HK-2 (cell line): Measurements from ENCODE around the gene GPR17.

Source experiments
- DNase-seq: peaks from one replicate; pipeline ENCODE4 v3.0.0-alpha.2; 2018; ENCODE audit not compliant: unreplicated experiment

GPR17 gene

DNA sequence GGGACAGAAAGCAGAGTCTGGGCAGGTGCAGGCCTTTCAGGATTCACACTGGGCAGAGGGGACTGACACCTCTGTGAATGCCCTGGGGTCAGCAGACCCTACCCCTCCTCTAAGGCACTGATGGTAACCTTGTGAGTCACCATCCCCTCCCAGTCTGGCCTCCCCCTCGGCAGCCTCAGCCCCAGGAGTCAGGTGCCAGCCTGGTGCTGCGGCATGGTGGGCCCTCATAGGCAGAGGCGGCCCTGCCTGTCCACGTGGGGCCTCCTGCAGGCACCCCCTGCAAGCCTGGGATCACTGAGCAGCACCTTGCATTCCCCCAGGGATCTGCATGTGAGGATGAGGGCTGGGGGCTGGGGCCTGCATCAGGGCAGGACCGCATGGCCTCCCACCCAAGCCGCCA is 4.8 kb upstream of the GPR17 start:
- no peak for DNase-seq

DNA sequence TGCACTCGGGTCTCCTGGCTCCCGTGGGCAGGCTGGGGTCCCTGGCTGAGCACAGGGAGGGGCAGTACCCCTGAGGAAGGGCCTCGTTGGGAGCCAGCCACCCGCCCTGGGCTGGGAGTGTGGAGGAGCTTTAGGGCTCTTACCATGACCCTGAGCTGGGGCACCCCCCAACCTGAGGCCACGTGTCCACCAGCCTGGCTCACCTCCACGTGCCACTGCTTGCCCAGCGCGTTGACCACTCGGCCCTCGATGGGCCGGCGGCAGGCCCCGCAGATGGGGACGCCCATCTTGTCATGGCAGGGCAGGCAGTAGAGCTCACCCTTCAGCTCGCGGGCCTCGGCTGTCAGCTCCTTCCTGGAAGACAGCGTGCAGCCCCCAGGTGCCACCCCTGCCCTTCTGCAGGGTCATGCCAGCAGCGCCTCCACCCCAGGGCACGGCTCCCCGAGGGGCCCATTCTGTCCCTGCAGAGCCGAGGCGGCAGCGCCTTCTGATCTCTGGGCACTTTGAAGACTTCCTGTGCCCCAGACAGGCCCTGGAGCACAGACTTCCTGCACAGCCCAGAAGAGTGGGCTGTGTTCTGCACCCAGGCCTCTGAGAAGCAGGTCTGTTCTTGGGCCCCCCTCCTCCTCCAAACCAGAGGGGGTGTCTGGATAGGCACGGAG is 4.0 kb upstream of the GPR17 start:
- DNase-seq, result no peak

DNA sequence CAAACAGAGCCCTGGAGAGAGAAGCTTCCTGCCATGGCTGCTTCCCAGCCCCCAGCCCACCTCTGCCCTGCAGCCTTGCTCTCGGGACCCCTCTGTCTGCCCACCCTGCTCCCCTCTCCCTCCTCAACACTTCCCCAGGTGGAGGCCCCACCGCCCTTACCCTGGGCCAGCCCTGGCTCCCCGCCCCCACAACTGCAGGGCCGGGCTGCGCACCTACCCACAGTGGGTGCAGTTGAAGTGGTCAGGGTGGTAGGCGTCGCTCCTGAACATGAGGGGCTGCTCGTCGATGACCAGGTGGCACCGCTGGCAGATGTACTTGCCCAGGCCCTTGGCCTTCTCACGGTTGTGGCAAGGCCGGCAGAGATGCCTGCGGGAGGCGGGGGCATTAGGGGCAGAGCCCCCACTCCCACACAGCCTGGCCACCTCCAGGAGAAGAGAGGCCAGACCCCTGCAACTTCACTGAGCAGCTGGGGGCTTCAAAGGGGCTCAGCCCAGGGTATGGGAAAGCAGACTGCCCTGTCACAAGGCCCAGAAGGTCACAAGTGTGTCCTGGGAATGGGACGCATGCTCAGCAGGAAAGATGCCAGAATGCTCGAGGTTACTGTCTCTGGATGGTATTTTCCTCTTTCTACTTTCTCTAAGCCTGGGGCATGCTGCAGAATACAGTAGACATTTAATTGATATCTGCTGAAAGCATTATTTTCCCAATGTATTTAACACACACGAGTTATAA is 3.1 kb upstream of the GPR17 start:
- DNase-seq, result no peak

DNA sequence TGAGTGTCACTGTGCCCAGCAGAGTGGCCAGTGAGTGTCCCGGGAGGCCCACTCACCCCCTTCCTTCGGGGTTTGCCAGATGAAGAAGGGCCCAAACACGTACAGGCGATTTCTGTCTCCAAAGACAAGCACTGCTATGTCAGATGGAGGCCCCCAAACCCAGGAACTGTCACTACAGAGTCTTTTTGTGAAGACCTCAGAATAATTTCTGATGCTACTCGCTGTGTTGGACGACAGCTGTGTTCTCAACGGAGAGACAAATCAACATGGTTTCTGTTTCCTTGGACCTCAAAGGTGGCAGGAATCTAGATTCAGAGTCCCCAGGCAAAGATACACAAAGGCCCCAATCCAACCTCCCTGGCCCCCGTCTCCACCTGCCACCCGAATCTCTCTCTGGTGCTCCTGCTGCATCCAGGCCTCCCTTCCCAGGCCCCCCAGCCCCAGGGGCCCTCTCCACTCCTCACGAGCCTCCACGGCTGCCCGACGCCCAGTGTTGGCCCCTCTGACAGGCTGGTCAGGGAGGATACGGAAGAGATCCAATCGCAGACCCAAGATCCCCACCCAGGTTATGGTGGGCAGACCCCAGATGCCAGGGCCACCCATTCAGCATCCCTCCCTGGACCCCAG is 2.4 kb upstream of the GPR17 start:
- DNase-seq, result no peak

DNA sequence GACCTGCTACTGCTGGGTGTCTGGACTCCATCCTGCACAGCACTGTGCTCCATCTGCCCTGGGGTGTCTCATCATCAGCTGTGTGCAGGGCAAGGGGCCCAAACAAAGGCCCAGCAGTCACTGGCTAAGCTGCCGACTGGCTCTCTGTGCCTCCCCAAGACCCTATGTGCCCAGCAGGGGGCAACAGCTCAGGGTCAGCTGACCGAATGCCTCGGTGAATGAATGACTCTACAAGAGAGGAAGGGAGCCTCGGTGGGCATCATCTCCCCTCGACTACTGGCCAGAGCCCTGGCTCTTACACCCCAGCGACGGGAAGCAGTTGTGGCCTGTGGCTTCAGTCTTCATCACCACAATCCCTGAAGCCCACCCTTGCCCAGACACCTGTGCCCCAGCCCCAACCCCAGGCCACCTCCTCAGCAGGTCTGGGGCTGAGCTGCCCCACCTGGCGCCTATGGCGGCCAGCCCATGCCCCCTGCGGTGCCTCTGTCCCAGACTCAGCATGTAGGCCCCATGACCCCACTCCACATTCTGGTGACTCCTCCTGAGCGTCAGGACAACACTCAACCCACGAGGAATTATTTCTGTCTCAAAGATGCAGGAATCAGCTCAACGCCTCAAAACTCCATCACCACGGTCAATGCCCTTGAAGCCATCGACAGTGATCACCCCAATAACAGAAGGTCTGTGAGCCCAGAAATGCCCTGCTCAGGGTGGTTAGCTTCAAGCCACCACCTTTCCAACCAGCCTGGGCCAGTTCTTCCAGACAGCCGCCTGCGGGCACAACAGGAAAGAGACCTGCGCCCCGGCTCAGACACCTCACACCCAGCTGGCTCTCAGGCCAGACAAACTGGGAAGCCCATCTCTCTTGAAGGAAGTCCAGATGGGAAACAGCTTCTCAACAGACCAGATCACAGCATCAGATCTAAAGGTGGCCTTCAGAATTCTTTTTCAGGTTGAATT is 1.6 kb upstream of the GPR17 start:
- DNase-seq, result no peak

DNA sequence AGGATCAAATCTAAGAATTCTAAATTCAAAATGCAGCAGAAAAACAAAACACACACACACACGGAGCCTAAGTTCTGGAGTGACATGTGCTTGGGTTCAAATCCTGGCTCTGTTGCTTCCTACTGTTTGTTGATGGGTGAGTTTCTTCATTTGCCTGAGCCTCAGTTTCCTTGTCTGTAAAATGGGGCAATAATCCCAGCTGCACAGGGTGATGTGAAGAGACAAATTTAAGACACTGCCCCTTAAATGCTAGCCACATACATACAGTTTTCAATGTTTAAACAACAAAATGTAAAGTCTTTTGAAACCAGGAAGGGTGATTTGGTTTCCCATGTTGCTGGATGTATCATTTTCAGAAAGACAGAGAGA is 943 bp upstream of the GPR17 start:
- DNase-seq, result no peak

DNA sequence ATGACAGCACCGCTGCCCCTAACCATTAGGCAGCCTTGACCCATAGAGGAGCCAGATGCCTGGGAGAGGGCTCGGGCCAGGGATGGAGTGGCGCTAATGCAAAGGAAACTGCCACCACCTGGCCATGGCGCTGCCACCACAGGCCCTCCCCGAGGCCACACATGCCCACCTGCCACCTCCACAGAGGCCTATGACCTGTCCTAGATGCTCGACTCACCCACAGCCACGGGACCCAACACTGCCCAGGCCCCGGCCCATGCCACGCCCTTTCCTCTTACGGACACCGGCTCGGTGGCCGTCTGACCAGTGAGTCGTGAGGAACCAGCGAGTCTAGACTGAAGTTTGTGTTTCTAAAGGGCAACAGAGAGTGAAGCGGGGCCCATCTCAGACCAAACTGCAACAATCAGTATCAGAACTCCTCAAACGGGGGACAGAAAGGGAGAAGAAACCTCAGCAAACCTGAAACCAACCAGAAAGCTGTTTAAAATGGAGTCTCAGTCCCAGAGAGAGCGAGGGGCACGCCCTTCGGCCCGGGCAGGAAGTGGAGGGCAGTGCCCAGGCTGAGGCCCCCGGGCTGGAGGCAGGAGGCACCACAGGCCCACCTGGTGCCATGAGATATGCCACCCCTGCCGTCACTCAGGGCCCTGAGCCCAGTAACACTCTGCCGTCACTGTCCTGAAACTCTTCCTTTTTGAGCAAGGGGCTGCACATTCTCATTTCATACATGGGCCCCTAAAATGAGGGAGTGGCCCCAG is 711 bp downstream of the GPR17 start:
- no peak for DNase-seq

DNA sequence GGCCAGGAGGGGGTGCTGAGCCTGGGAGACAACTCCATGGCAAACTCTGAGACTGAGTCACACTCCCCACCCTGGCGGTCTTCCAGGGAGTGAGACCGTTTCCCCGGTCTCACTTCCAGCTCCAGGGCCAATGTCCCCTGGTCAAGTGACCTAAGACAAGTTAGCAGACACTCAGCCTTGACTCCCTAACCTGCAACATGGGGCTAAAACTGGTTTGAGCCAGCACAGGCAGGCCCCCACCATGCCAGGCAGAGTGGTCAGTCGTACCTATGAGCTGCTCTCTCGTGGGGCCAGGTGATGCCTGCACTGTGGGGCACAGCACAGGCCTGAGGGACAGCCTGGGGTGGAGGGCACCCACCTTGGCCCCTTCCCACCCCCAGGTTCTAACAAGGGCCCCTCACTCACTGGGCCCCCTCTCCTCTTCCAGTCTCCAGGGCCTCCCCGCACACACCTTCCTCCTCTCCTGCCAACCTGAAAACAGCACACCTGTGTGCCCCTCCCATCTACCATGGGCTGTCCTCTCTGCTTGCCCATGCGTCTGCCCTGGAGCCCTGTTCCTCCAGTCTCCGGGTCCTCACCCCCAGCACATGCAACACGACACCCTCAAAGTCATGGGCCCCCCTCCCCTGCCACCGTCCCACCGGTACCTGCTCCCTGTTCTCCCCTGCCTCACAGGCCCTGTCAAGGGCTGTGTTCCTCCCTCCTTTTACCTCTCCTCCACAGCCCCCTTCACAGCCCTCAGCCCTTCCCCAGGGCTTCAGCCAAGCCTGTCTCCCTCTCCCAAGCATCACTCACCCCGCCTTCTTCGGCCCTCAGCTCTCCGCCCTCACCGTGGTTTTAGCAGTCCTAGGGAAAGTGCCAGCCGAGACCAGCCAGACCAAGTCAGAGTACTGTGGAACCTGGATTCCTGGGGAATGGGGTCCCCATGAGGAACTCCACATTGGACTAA is 1.6 kb downstream of the GPR17 start:
- DNase-seq, result peak; percentile 53

DNA sequence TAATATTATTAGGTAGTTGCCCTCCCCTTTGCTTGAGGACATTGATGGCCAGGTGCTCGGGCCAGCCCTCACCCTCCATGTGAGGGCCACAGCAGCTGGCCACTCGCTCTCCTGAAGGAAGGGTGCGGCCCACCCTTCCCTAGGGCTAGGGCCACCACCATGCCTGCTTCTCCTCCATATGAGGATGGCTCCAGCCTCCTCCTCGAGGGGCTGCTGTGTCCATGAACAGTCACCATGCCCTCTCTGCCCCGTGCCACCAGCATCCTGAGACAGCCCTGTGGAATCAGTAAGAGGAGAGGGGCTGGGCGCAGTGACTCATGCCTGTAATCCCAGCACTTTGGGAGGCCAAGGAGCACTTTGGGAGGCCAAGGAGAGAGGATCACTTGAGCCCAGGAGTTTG is 2.4 kb downstream of the GPR17 start:
- DNase-seq, result no peak

DNA sequence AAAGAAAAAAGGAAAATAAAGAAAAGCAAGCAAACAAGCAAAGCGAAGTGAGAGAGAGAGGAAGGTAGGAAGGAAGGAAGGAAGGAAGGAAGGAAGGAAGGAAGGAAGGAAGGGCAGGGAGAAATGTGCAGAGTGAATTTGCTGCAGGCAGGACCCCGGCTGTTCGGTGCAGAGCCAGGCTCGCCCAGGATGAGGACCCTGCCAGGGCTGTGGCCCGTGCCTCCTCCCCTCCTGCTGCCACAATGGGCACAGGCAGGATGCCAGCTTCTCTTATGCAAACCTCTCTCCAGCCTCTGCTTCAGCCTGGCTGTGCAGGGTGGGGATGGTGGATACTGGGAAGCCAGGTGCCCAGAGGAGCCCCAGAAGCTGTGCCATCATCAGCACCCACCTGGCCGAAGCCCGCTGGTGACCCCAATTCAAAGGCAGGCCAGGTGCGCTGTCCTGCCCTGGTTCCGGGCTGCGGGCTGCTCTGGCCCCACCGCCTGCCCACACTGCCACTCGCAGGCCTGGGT is 3.2 kb downstream of the GPR17 start:
- DNase-seq, result no peak

DNA sequence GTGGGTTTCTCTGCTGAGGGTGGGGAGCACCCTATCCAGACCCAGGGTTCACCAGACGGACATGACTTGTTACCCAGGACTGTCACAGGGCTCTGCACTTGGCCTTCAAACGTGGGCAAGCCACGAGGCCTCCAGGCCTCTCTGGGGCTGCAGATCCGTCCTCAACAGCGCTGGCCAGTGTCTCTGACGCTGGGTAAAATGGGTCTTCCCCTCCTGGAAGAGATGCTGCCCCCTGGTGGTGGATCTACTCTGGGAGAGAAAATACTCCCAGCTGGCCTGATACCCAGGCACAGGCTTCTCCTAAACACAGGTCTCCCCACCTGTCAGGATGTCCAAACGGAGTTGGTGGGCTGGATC is 3.7 kb downstream of the GPR17 start:
- DNase-seq, result peak; percentile 85

DNA sequence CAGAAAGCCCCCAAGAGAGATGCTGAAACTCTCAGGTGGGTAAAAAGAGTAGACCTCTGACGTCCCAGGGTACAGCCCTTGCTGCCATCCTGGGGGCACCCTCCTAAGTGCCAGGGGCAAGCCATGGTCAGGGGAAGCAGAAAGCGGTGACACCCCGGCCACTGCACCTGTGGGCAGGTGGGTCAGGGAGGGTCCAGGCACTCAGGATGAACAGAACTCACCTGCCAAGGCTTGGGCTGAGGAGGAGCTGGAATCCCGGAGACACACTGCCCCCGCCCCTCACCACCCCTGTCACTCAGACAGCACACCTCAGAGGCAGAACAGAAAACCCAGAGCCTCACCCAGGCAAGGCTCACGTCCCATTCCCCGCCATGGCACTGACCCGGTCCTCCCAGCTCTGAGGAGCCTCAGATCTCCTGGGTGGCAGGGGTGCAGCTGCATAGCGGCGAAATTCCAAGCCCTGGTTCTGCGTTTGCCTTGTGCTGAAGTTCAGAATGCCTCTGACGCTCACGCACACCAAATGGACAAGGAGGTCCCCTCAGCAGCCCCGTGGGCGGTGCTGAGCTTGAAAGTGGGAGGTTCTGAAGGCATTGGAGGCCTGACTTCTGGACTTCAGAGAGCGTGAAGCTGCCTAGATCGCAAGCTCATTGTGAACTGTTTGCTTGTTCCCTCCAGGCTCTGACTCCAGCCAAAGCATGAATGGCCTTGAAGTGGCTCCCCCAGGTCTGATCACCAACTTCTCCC is 4.3 kb downstream of the GPR17 start:
- no peak for DNase-seq

DNA sequence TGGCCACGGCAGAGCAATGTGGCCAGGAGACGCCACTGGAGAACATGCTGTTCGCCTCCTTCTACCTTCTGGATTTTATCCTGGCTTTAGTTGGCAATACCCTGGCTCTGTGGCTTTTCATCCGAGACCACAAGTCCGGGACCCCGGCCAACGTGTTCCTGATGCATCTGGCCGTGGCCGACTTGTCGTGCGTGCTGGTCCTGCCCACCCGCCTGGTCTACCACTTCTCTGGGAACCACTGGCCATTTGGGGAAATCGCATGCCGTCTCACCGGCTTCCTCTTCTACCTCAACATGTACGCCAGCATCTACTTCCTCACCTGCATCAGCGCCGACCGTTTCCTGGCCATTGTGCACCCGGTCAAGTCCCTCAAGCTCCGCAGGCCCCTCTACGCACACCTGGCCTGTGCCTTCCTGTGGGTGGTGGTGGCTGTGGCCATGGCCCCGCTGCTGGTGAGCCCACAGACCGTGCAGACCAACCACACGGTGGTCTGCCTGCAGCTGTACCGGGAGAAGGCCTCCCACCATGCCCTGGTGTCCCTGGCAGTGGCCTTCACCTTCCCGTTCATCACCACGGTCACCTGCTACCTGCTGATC is 4.9 kb downstream of the GPR17 start:
- DNase-seq, result no peak

DNA sequence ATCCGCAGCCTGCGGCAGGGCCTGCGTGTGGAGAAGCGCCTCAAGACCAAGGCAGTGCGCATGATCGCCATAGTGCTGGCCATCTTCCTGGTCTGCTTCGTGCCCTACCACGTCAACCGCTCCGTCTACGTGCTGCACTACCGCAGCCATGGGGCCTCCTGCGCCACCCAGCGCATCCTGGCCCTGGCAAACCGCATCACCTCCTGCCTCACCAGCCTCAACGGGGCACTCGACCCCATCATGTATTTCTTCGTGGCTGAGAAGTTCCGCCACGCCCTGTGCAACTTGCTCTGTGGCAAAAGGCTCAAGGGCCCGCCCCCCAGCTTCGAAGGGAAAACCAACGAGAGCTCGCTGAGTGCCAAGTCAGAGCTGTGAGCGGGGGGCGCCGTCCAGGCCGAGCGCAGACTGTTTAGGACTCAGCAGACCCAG is 5.4 kb downstream of the GPR17 start:
- no peak for DNase-seq

DNA sequence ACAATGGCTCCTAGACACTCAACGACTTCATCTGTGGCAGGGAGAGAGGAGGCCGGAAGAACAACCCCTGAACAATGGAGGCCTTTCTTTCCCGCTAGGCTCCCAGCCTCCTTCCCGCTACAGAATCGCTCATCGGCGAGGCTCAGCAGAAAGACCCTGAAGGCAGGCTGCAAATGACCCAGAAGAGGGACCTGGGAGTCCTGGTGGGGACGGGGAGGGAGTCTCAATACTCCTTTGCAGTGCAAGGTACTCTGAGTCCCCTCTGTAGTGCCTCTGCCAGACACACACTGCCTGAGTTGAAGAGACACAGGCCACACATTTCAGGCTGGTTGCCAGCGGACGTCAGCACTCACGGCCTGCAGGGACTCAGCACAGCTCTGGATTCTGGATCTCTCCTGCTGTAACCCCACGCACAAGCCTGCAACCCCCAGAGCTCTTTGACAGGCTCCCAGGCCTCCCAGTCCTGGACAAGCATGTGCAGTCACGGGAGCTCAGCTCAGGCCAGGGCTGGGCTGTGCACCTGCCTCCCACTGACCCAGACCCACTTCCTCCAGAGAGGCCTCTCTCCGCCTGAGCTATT is 6.1 kb downstream of the GPR17 start:
- DNase-seq, result no peak

DNA sequence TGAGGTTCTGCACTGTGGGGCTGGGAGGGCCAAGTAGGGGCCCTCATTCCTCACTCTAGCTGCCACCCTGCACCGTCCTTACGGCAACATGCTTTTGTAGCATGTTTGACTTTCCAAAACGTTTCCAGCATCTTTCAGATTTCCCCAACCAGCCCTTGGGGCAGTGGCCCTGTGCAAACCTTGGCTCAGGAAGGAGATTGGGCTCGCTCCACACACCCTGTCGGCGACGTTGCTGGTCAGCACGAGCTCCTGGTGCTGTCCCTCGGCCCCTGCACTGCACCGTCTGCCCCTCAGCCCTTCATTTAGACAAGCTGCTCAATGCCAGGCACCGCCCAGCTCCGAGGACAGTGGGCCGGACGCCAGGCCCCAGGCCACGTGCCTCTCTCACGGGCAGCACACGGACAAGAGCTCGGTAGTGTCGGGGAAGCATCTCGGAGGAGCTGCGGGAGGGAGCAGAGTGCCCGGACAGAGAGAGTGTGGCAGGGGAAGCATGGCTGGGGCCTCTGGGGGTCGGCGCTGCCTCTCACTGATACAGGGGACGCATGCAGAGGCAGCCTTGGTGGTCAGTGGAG is 6.9 kb downstream of the GPR17 start:
- no peak for DNase-seq

DNA sequence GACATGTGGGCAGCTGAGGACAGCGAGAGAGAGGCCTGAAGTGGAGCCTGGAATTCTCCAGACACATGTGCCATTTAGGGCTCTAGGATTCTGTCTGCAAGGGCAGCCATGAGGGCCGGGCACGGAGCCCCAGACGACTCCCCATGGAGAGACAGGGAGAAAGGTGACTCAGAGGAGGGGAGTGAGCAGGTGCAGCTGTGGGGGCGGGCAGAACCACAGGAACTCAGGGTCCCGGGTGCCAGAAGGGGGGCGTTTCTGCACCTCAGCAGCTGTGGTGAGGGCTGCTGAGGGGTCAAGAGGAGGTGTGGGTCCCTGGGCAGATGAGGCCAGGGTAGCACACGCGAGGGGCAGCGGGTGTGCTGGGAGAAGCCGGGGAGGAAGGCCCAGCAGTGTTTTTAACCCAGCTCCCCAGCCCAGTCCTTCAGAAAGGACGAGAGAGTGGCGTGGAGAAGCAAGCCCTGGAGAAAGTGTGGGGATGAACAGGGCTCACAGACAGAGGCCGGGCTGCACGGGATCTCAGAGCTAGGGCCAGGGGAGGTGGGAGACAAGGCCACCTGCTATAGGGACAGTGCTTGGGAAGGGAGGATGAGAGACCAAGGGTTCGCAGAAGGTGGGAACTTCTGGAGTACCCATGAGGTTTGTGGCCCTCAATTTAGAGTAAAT is 7.6 kb downstream of the GPR17 start:
- DNase-seq, result no peak
